Endothelial cell (in vitro differentiated cells): Measurements from ENCODE around the gene POLR3A. TPM values are rescaled to one million over a fixed set of nuclear protein-coding genes. Genes with fewer than 3 reads are reported as not detected.
"Not testable (repeated sequence)": the region's sequence is repeated elsewhere in the genome, so short reads cannot be mapped to it uniquely, and the experiment has no call there.

Experiments used
- DNase-seq: peaks from one replicate; pipeline ENCODE4 v3.0.0; 2021; ENCODE audit warnings: low spot score
- H3K27ac Mint-ChIP-seq: one replicate; pipeline ENCODE4 v1.8.0; 2021; ENCODE audit warnings: mixed read lengths, inconsistent platforms; ENCODE audit not compliant: unreplicated experiment
- H3K27me3 Mint-ChIP-seq: one replicate; pipeline ENCODE4 v1.8.0; 2021; ENCODE audit warnings: mild to moderate bottlenecking, moderate library complexity, mixed read lengths, inconsistent platforms; ENCODE audit not compliant: unreplicated experiment
- H3K36me3 Mint-ChIP-seq: one replicate; pipeline ENCODE4 v1.8.0; 2021; ENCODE audit warnings: mild to moderate bottlenecking, low read depth, mixed read lengths, inconsistent platforms; ENCODE audit not compliant: unreplicated experiment
- H3K4me1 Mint-ChIP-seq: one replicate; pipeline ENCODE4 v1.8.0; 2021; ENCODE audit warnings: mild to moderate bottlenecking, mixed read lengths, inconsistent platforms; ENCODE audit not compliant: unreplicated experiment
- H3K4me3 Mint-ChIP-seq: one replicate; pipeline ENCODE4 v1.8.0; 2021; ENCODE audit warnings: mild to moderate bottlenecking, mixed read lengths, inconsistent platforms; ENCODE audit not compliant: unreplicated experiment
- H3K9me3 Mint-ChIP-seq: one replicate; pipeline ENCODE4 v1.8.0; 2021; ENCODE audit warnings: mixed read lengths, inconsistent platforms; ENCODE audit not compliant: unreplicated experiment
- total RNA-seq: library from RNA; stranded (reverse); fragmentation: NEBNext Ultra II Directional; extraction: Animal tissue kit (Norgen Biotek cat#: 25700); gene quantifications from one replicate; pipeline ENCODE4 v1.2.1, GENCODE V29; 2021; ENCODE audit not compliant: unreplicated experiment
- TF ChIP-seq, protein P1 (sequence below): fragments of 200-600 bp; sonication (generic); IDR thresholded peaks from one replicate; pipeline ENCODE4 v1.5.0; 2021; ENCODE audit warnings: antibody characterized with exemption; ENCODE audit not compliant: unreplicated experiment

The POLR3A gene
- total RNA-seq, 1 donor from 2014 or later: 18.4 TPM

DNA sequence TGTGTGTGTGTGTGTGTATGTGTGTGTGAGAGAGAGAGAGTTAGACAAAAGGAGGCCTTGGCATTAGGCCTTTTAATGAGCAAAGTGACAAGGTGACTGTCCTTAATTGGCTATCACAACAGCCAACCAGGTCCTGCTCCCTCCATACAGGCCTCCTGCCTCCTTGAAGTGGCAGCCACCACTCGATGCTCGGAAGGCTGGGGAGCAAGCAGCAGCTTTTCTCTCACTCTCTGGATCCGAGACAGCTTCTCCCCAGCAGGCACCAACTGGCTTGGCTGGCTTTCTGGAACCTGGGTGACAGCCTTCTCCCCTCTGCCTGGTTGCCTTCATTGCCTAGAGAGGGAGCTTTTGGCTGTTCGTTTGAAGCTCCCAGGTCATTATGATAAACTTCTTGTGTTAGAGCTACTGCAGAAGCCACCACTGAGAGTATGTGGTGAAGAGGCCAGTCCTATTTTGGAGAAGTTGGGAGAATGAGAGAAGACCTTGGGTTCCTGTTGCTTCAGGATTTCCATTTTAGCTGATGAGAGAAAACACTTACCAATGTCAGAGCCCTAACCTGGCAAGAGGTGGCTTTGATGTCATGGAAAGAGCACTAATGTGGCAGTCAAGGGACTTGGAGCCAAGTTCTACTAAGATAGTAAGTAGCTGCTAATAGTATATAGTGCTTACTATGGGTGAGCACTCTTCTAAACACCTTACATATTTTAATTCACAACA is 42.0 kb upstream of the POLR3A start:
- H3K27ac Mint-ChIP-seq: no peak overlapping the region
- no peaks in the 10 kb centered on the region for H3K27me3 Mint-ChIP-seq
- no peak overlapping the region for H3K4me3 Mint-ChIP-seq
- H3K36me3 Mint-ChIP-seq: no peaks in the 10 kb centered on the region
- no peaks in the 10 kb centered on the region for H3K9me3 Mint-ChIP-seq
- H3K4me1 Mint-ChIP-seq: no peaks in the 10 kb centered on the region
- no peak for DNase-seq
- TF ChIP-seq, protein P1, sequence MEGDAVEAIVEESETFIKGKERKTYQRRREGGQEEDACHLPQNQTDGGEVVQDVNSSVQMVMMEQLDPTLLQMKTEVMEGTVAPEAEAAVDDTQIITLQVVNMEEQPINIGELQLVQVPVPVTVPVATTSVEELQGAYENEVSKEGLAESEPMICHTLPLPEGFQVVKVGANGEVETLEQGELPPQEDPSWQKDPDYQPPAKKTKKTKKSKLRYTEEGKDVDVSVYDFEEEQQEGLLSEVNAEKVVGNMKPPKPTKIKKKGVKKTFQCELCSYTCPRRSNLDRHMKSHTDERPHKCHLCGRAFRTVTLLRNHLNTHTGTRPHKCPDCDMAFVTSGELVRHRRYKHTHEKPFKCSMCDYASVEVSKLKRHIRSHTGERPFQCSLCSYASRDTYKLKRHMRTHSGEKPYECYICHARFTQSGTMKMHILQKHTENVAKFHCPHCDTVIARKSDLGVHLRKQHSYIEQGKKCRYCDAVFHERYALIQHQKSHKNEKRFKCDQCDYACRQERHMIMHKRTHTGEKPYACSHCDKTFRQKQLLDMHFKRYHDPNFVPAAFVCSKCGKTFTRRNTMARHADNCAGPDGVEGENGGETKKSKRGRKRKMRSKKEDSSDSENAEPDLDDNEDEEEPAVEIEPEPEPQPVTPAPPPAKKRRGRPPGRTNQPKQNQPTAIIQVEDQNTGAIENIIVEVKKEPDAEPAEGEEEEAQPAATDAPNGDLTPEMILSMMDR: no peak

DNA sequence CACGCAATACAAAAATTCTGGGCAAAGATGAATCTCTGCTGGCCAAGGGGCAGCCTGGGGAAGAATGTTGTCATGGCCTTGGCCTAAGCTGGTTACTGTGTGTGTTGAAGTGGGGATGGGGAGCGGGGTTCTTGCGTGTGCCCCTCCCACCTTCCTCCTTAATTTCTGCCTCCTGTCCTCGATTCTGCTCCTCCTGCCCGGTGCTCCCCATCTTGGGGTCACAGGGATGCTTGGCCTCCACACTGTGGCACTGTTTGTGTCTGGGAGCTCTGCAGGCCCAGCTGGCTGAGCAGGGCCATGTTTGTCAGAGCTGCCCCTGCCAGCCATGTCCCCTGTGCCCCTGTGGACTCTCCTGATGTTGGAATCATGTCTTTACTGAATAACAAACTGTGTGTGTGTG is 41.4 kb upstream of the POLR3A start:
- Mint-ChIP-seq H3K27ac (no peak overlapping the region), H3K36me3 (no peaks in the 10 kb centered on the region), H3K4me1 (peaks cover 2% of the 10 kb centered on the region), H3K4me3 (no peak overlapping the region), H3K9me3 (no peaks in the 10 kb centered on the region), H3K27me3 (peaks cover under 1% of the 10 kb centered on the region)
- TF ChIP-seq, protein P1: no peak
- no peak for DNase-seq

DNA sequence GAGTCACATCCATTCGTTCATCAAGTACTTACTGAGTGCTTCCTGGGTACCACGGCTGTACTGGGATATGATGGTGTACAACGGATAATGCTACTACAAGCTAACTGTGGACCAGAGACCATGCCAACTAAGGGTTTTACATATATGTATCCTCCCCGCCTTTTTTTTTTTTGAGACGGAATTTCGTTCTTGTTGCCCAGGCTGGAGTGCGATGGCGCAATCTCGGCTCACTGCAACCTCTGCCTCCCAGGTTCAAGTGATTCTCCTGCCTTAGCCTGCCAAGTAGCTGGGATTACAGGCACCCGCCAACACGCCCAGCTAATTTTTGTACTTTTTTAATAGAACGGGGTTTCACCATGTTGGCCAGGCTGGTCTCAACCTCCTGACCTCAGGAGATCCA is 40.7 kb upstream of the POLR3A start:
- not testable (repeated sequence) for DNase-seq, H3K27me3 Mint-ChIP-seq, H3K4me3 Mint-ChIP-seq, H3K27ac Mint-ChIP-seq, H3K4me1 Mint-ChIP-seq, H3K9me3 Mint-ChIP-seq, H3K36me3 Mint-ChIP-seq

DNA sequence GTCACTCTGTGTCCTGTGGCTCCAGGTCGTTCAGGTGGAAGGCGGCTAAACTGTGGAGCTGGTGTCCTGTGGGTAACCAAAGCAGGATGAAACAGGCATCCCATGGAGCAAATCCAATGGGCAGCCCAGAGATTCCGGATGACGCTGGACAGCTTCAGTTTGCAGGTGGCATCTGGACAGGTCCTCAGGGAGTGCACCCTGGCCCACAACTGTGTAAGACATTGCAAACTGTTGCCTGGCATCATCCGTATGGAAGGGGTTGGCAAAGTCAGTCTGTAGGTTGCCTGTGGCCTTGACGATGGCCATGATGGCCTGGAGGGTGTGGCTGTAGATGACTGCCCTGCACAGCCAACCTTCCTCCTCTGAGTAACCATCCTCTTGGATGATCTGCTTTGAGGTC is 39.8 kb upstream of the POLR3A start:
- Mint-ChIP-seq H3K27me3 (peaks cover 2% of the 10 kb centered on the region), H3K4me3 (no peak overlapping the region), H3K9me3 (no peaks in the 10 kb centered on the region), H3K27ac (no peak overlapping the region), H3K4me1 (peaks cover 5% of the 10 kb centered on the region), H3K36me3 (no peaks in the 10 kb centered on the region)
- DNase-seq: no peak
- TF ChIP-seq, protein P1: no peak

DNA sequence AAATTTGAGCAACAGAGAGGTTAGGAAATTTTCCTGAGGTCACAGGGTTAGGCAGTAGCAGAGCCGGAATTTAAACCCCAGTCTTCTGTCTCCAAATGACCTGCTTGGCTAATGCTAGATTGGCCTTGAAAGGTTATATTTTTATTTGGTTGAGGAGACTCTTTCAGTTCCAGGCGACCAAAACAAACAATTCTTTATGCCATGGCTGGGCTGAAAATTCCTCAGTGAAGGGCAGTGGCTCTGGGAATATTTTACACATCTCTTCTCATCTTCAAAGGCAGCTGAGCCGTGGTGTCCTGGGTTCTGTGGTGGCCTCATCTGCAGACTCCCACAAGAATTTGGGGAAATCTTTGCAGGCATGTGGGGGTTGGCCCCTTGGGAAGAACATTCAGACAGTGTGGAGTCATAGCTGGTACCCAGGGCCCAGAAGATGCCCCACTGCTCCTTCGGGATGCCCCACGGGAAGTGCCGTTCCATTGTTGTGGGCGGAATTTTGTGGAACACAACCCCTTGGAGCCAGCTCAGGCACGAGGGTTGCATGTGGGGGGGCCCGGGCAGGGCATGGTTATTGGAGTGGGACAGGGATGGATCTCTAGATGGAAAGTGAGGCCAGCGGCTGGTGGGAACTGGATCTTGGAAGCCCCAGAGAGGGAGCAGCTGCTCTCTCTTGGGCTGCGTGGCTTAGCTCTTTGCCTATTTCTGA is 37.6 kb upstream of the POLR3A start:
- Mint-ChIP-seq H3K9me3 (no peaks in the 10 kb centered on the region), H3K4me3 (no peak overlapping the region), H3K36me3 (no peaks in the 10 kb centered on the region), H3K27ac (no peak overlapping the region), H3K27me3 (peaks cover 2% of the 10 kb centered on the region), H3K4me1 (peaks cover 5% of the 10 kb centered on the region)
- DNase-seq: no peak
- TF ChIP-seq, protein P1: no peak
